Measurements from ENCODE around the gene SEMA6D.

- no peak for TF ChIP-seq CTCF (IDR thresholded peaks at IDR 0.05)
- TF ChIP-seq POLR2A (IDR thresholded peaks at IDR 0.05): no peak
- TF ChIP-seq EP300 (IDR thresholded peaks at IDR 0.05): no peak
Observed at GRCh38 chr15:47746516-47746915, 29.2 kb downstream of the SEMA6D start.
